ENCODE measurements around the gene RPN2.

Gene RPN2

DNA sequence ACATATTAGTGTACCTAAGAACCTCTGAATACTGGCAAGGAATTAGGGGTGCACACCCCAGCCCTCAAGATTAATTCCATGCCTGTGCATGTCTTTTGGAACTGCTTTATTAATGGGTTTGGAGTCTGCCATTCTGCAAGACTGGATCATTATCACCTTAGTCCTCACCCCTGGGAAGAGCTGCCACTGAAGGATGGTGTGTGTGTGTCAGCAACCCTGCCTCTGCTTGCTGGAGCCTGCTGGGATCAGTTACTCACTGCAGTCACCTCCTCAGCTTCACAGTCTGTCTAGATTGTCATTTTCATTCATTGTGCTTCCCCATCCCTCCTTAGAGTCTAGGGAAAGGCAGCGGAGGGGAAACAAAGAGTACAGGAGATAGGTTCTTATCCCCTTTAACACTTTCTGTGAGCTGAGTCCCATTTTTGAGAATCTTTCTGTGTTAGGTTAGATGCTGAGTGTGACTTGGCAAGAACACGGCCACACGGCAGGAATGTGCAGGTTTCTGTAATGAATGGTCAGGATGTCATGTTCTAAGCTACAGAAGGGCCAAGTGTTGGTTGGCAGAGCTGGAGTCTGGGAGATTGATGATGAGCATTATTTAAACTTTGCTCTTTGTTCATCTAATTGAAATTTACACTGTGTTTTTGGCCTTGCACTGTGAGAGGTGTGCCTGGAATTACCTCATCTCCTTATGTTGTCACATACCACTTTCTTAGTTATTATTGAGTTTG, 61.4 kb downstream of the RPN2 start:
- TF ChIP-seq FOXP2 (optimal IDR thresholded peaks at IDR 0.05; ENCODE audit: borderline replicate concordance, extremely low read depth, extremely low read length, insufficient read depth) (no peak), POLR2AphosphoS5 (IDR thresholded peaks at IDR 0.05; ENCODE audit: low read depth, low read length) (no peak), TAF1 (IDR thresholded peaks at IDR 0.05; ENCODE audit: borderline replicate concordance, insufficient read depth, low read length) (no peak), SIN3A (IDR thresholded peaks at IDR 0.05; ENCODE audit: borderline replicate concordance, insufficient read depth, low read length) (no peak)
- TF ChIP-seq, protein P1, sequence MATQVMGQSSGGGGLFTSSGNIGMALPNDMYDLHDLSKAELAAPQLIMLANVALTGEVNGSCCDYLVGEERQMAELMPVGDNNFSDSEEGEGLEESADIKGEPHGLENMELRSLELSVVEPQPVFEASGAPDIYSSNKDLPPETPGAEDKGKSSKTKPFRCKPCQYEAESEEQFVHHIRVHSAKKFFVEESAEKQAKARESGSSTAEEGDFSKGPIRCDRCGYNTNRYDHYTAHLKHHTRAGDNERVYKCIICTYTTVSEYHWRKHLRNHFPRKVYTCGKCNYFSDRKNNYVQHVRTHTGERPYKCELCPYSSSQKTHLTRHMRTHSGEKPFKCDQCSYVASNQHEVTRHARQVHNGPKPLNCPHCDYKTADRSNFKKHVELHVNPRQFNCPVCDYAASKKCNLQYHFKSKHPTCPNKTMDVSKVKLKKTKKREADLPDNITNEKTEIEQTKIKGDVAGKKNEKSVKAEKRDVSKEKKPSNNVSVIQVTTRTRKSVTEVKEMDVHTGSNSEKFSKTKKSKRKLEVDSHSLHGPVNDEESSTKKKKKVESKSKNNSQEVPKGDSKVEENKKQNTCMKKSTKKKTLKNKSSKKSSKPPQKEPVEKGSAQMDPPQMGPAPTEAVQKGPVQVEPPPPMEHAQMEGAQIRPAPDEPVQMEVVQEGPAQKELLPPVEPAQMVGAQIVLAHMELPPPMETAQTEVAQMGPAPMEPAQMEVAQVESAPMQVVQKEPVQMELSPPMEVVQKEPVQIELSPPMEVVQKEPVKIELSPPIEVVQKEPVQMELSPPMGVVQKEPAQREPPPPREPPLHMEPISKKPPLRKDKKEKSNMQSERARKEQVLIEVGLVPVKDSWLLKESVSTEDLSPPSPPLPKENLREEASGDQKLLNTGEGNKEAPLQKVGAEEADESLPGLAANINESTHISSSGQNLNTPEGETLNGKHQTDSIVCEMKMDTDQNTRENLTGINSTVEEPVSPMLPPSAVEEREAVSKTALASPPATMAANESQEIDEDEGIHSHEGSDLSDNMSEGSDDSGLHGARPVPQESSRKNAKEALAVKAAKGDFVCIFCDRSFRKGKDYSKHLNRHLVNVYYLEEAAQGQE (IDR thresholded peaks at IDR 0.05; ENCODE audit: insufficient read depth in 1 of 2, low read depth in 2 of 2, low read length in 2 of 2), result no peak

DNA sequence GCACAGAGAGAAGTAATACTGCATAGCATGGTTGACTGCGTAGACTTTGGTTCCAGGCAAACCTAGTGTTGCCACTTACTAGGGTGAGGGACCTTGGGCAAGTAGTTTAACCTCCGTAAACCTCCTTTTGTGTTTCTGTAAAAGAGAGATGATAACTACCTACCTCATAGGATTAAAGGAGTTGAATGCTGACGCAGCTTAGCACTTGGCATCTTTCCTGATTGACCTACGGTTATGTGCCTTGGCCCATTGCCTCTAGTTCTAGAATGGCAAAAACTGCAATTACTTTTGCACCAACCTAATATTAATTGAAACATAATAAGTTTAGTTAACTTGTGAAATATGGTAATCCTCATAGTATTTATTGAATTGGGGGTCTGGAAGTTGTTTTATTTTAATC, 63.4 kb downstream of the RPN2 start:
- TF ChIP-seq FOXP2 (optimal IDR thresholded peaks at IDR 0.05; ENCODE audit: borderline replicate concordance, extremely low read depth, extremely low read length, insufficient read depth) (no peak), TAF1 (IDR thresholded peaks at IDR 0.05; ENCODE audit: borderline replicate concordance, insufficient read depth, low read length) (no peak), SIN3A (IDR thresholded peaks at IDR 0.05; ENCODE audit: borderline replicate concordance, insufficient read depth, low read length) (no peak), POLR2AphosphoS5 (IDR thresholded peaks at IDR 0.05; ENCODE audit: low read depth, low read length) (no peak)
- TF ChIP-seq, protein P1 (IDR thresholded peaks at IDR 0.05; ENCODE audit: insufficient read depth in 1 of 2, low read depth in 2 of 2, low read length in 2 of 2), result no peak

DNA sequence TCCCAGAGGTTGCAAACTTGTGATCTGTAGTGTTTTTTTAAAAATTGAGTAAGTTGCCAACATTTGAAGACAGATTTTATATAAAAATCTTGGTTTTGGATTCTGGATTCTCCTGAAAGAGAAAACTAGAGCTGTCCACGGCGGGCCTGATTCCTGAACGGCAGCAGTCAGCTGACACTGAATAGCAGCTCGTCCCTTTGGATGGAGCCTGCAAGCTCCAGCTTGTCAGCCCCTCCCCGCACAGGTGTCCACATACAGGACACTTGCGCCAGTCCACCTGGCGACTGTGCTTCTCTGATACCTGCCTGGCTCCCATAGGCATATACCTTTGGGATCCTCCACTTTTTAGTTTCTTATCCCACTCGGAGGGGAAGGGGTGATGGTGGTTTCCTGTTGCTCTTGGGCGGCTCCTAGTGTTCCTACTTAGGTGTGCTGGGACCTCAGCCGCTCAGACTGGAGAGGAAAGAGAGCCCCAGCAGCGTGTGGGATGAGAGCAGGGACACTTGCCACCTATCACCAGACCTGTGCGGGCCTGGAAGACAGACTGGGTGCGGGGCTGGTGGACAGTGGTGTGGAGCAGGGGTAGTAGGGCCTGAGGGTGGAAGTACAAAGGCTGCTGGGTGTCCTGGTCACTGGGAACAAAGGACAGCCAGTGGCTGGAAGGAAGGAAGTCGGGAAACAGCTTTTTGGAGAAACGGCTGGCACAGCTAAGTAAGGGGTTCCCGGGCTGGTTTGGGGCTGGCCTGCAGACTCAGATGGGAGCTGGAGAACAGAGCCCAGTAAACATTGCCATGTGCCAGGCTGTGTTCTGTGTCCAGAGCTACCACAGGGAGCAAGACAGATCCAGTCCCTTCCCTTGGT, 64.2 kb downstream of the RPN2 start:
- TF ChIP-seq TAF1 (IDR thresholded peaks at IDR 0.05; ENCODE audit: borderline replicate concordance, insufficient read depth, low read length), result no peak
- TF ChIP-seq FOXP2 (optimal IDR thresholded peaks at IDR 0.05; ENCODE audit: borderline replicate concordance, extremely low read depth, extremely low read length, insufficient read depth), result no peak
- TF ChIP-seq POLR2AphosphoS5 (IDR thresholded peaks at IDR 0.05; ENCODE audit: low read depth, low read length), result no peak
- TF ChIP-seq, protein P1 (IDR thresholded peaks at IDR 0.05; ENCODE audit: insufficient read depth in 1 of 2, low read depth in 2 of 2, low read length in 2 of 2), result no peak
- no peak for TF ChIP-seq SIN3A (IDR thresholded peaks at IDR 0.05; ENCODE audit: borderline replicate concordance, insufficient read depth, low read length)

DNA sequence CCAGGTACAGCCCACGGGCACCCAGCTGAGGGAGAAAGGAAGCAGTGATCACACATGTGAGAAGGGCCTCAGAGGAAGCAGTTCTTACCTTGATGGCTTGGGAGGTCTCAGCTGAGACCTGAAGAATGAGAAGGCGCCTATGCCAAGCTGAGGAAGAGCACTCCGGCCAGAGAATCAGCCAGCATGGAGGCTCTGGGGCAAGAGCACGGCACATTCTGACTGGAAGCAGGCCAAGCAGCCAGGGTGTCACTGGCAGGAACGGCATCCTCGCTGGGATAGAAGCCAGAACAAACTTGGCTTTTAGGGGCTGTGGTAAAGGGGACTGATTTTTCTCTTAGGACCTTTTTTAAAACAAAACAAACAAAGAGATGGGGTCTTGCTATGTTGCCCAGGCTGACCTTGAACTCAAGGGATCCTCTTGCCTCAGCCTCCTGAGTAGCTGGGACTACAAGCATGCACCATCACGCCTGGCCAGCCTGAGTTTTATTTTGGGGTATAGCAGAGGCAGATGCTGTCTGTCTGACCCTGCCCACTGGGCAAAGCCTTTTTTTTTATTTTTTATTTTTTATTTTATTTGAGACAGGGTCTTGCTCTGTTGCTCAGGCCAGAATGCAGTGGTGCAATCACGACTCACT, 64.9 kb downstream of the RPN2 start:
- no peak for TF ChIP-seq POLR2AphosphoS5 (IDR thresholded peaks at IDR 0.05; ENCODE audit: low read depth, low read length)
- TF ChIP-seq TAF1 (IDR thresholded peaks at IDR 0.05; ENCODE audit: borderline replicate concordance, insufficient read depth, low read length), result no peak
- TF ChIP-seq FOXP2 (optimal IDR thresholded peaks at IDR 0.05; ENCODE audit: borderline replicate concordance, extremely low read depth, extremely low read length, insufficient read depth), result no peak
- TF ChIP-seq SIN3A (IDR thresholded peaks at IDR 0.05; ENCODE audit: borderline replicate concordance, insufficient read depth, low read length), result no peak

DNA sequence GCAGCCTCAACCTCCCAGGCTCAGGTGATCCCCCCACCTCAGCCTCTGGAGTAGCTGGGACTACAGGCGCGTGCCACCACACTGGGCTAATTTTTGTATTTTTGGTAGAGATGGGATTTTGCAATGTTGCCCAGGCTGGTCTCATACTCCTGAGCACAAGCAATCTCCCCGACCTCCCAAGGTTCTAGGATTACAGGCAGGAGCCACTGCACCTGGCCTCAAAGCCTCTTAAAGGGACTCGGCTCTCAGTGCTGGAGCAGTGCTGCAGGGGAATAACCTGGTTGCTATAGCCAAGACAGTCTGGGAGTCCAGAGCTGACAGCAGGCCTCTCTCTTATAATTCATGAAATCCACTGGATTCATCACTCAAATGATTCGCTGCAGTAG, 65.4 kb downstream of the RPN2 start:
- TF ChIP-seq, protein P1 (IDR thresholded peaks at IDR 0.05; ENCODE audit: insufficient read depth in 1 of 2, low read depth in 2 of 2, low read length in 2 of 2), result no peak
- no peak for TF ChIP-seq POLR2AphosphoS5 (IDR thresholded peaks at IDR 0.05; ENCODE audit: low read depth, low read length)

Data from PFSK-1 (cell line).